ENCODE data around the gene SMYD3.
A peak's percentile ranks its signal among the peaks of the same experiment; 100 is the strongest.

SMYD3 gene

DNA sequence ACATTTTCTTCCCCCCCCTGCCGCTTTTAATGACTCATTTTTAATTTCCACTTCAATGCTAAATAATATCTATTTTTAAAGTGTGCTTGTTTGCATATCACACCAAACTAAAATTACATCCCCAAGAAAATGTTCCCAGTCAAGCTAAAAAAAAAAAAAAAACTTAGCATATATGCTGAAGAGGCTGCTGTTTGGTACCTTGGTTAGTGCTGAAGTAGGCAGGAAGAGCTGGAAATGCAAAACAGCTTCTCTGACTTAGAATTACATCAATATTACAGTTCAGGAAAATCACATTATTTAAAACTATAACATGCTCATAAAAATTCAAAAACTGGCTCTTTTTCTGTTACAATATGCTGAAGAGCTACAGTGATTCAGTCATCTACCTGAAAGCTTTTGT, 372.3 kb downstream of the SMYD3 start:
- DNase-seq = no peak

DNA sequence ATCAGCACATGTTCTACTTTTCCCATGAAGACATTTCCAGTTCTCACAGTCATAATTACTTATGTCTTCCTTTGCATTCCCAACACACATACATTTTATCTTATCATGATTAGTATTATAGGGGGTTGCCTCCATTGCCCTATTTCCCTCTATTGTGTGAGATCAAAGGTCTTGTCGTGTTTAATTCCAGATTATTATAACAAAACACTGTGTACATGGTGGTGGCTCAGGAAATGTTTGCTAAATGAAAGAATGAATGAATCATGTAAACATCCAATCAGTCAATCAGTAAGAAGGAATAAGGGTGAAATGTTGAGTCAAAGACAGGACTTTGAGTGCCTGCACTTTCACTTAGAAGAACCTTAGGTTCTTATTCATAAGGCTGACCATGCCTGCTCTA, 376.0 kb downstream of the SMYD3 start:
- no peak for DNase-seq

DNA sequence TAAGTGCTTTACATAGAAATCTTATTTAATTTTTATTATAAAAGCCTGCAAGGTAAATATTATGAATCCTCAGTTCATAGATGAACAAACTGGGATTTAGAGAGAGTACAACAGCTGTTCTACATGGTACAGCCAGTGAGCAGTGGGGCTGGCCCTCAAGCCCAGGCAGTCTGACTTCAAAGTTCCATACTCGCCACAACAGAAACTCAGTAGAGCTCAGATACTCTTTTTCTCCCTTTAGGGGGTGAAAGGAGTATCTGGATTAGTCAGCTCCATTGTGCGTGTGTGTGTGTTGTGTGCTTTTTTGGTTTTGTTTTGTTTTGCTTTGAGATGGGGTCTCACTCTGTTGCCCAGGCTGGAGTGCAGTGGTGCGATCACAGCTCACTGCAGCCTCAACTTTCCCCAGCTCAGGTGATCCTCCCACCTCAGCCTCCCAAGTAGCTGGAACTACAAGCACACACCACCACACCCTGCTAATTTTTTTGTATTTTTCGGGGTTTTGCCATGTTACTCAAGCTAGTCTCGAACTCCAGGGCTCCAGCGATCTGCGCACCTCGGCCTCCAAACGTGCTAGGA, 378.5 kb downstream of the SMYD3 start:
- DNase-seq = no peak

DNA sequence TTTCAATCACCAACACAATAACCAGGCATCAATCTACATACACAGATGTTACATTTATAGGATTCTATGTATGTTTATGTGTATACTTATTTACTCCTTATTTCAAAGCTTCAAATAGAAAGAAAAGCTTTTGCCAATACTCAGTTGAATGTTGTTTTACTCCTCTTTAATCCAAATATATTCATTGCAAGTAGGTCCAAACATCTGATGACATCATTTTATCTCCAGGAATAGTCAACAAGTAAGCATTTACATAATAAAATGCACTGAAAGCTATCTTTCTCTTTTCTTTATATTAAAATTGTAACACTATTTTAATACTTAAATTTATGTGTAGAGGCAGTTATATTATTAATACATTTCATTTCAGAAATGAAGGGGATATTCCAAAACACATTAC, 380.5 kb downstream of the SMYD3 start:
- no peak for DNase-seq

DNA sequence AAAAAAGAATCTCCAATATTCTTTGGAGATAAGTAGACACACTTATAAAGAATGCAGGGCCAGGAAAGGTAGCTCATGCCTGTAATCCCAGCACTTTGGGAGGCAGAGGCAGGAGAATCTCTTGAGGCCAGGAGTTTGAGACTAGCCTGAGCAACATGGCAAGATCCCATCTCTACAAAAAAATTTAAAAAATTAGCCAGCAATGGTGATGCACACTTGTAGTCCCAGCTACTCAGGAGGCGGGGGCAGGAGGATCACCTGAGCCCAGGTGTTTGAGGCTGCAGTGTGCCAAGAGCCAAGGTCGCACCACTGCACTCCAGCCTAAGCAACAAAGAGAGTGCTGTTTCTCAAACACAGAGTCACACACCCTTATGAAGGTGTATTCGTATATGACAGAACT, 385.0 kb downstream of the SMYD3 start:
- no peak for DNase-seq

DNA sequence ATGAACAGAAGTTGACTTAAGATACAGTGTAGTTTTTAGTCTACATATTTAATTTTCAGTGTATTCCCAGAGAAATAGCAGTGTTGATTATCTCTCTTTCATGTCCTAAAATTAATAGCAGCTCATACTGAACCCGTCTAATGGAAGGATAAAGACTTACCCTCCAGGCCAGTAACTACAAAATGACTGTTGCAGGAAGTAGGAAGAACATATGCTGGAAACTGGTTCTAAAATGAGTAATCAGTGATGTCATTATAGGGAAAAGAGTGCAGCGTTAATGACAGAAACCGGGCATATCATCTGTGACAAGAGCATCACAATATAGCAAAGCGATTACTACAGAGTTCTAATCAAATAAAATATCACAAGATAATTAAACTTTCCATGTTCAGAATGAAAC, 385.5 kb downstream of the SMYD3 start:
- DNase-seq = no peak

DNA sequence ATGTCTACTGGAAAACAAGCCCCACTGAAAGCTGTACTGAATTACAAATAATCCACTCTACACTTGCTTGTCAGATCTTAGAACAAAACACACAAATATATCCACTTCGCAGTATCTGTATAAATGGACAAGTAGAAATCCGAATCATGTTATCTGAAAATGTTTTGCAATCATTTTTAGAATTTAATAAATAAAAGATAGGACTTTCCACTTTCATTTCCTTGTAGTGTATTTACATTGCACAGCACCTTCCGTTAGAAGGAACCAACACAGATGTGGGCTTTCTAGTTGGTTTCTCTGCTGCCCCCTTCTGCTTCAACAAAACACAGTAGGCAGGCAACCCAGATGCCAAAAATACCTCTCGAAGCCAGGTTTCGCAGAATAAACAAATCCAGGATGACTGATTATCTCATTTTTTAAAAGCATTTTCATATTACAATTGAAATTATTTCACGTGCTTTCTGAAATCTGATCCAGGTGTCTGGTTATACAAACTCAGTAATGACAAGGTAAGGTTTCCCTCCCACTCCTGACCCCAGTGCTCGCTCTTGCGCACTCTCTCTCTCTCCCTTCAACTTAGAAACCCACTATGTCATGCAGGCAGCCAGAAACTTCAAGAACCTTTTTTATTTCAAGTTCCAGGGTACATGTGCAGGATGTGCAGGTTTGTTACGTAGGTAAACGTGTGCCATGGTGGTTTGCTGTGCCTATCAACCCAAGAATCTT, 389.9 kb downstream of the SMYD3 start:
- DNase-seq = peak; percentile 15

DNA sequence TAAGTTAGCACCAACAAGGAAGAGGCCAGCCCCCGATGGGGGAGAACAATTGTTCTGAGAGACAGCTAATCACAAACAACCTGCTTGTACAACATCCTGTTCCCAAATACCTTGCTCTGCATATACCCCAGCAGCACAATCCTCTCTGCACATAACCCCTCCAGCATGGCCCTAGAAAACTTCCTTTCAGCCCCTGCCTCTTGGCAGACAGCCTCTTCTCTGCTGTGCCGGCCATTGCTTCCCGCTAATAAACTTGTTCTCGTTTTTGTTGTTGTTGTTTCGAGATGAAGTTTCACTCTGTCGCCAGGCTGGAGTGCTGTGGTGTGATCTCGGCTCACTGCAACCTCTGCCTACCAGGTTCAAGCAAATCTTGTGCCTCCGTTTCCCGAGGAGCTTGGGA, 392.7 kb downstream of the SMYD3 start:
- DNase-seq = no peak

DNA sequence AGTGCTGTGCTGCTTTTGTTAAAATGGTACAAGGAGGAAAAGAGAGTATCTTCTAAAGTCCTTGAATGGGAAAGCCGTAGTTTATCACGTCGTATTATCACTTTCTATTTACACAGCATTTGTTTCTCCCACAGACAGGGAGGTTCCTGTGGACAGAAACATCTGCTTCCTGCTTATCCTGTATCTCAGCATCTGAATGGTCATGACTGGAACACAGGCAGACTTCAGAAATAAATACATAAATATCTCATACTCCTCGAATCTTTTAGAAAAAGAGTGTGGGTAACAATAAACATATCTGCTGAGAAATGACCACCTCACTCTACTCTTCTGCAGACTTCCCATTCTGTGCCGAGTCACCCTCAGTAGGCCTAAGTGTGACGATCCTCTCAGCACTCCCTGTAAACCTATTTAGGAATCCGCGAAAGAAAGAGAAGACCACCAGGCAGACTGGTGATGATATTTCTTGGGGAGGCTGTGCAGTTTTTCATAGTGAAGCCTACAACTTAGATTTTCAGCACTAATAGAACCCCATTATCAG, 393.5 kb downstream of the SMYD3 start:
- no peak for DNase-seq

DNA sequence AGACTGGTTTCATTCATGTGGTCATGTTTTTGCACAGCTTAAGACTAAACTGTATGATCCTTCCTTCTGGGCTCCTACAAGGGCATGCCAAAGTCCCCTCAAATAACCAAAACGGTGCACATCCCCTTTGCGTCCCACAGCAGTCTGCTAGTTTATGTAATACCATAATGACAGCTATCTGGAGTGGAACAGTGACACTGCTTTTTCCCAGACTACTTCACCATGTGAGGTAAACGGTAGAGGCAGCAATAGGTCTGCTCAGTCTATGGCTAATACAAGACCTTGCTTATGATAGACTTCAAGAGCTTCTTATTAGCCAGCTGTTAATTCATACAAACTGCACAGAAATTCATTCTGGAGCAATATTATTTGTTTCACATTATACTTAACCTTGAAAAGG, 395.5 kb downstream of the SMYD3 start:
- no peak for DNase-seq

DNA sequence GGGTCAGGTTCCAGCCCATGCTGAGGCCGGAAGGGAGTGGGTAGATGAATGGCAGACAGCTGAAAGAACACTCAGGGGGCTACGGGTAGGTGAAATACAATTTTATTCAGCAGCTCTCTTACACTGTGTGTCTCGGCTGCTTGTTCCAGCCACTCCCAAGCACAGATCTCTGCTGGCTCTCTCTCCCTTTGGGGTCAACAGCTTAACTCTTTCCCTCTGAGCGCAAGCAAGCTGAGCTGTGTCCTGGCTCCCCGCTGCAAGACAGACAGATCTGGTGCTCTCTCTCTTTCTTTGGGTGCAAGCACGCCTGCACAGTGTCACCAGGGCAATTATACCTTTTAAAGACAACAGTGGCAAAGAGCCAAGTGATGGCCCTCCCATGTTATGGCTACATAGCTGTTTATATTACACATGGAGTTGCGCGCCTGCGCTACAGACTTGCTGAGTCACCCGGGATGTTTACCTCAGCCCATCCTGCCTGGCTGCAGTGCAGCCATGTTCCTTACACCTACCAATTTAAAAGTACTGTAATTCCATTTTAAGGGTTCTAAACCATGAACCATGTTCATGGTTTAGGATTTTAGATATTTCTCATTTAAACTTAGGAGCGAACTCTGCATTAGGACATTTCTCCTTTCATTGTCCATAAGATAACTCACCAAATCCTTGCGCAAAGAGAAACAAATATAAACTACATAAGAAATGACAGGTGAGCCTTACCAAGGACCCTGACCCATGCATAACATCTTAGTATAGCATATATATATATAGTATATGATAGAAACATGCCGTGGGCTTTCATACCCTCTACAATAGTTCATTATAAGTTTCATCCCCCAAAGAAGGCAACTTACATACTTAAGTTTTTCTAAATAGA, 396.5 kb downstream of the SMYD3 start:
- DNase-seq = no peak

DNA sequence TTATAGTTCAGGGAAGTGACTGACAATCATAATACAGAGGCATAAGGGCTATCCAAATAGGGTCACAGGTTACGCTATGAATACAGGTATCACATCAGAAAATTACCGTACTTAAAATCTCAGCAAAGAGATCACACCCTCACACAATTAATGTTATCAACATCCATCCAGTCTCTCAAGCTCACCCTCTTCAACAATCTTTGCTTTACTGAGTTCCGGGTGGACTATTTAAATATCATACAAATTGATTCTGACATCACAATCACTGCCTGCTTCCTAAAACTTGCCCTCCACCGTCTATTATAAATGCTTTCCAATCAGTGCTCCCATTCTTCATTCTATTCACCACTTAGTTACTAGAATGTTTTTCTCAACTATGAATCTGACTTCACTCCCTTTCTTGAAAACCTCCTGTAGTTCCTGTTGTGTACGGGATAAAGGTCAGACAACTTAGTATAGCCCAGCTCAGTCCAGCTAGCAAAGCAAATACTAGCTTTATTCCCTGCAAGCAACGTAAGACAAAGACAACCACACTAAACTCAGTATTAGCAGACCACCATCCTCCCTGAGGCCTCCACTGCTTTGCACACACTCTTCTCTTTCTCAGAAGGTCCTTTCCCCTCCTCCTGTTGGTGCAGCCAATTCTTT, 398.7 kb downstream of the SMYD3 start:
- DNase-seq = no peak

DNA sequence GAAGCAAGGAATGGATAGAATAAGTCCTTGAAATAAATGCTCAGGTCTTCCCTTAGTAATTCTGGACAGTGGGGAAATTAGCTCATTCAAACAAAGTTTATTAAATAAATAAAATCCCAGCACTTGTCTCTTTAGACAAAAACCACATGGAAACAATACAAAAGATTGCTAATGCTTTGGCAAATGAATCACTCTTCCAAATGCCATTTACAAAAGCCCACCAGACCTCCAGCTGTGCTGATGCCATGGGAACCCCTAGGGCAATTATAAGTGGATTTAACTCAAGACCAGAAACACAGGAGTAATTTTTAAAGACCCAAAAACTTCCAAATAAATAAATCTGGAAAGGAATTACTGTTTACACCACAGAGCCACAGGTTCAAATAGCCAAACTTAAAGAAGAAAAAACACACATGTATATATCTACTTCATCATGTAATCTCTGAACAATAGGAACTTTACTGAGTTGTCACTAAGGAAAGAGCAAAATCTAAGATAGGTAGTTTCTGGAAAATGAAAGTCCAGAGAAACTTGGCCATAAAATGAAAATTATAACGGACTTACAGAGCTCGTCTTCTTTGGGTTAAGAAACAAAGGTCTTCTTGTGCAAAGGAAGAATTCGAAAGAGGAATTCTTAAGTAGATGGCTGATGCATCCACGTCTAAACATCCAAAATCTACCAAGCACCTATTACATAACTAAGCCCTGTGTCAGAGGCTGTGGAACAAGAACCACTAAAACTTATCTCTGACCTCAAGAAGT, 399.4 kb downstream of the SMYD3 start:
- DNase-seq = no peak

DNA sequence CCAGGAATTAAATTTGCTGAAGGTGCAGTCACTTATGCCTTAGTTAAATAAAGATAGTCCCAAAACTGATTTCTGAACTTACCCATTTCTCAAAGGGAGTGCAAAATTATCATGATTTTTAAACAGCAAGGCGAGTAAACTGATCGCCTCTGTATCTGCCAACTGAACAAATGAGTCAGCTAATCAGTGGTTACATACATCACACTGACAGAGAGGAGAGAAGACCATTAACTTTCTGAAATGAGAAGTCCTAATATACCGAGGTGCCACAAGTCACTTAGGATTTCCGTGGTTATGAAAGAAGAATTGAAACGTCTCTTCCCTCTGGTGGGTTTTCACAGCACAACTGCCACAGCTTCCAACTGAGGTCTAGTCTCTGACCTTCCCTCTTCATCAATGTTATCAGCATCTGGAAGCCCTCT, 400.7 kb downstream of the SMYD3 start:
- DNase-seq = no peak

DNA sequence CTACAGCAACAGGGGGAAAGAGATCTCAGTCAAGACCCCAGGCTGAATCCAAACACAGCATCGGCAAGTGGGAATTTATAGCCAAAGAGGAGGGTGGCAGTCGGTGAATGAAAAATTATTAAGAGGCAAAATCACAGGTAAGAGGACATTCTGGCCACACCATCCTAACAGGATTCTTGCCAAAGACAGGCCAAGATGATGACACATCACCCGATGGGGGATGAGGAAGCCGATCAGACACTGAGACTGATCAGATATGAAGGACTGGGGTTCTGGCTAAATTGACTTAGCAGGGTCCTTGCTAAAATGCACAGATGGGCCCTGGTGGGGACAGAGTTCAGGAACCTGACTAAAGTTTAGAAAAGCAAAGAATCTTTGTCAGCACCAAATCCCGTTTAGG, 402.2 kb downstream of the SMYD3 start:
- no peak for DNase-seq

DNA sequence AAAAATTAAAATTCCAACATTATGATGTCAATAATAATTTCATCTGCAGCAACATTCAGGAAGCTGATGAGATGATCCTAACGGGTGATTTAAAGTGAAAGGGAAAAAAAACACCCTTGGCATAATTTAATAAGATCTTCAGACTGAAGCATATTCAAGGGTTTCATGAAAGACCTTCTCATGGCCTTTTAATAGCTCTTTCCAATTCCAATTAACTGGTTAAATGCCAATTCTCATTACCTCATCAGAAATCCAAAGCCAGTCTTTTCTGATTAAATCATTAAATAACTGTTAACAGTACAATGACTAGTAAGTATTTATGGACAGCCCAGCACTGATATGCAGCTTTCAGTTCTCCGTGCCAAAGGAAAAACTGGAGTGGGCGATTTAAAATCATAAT, 407.5 kb downstream of the SMYD3 start:
- no peak for DNase-seq

DNA sequence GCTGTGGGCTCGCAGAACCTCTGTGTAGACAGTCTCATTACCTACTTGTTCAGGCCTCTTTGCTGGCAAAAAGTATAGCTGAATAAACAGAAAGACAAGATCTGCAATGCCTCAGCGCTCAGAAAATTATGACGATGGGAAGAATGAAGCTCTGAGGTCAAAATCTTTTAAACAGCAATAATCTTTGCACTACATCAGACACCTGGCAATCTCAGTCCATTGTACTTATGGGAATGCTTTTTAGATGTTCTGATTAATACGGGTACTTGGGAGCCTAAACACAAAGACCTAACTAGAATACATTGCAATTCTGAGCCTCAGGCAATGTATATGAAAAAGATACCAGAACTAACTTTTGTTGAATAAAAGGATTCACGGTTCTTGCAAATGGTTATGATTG, 410.7 kb downstream of the SMYD3 start:
- DNase-seq = no peak

DNA sequence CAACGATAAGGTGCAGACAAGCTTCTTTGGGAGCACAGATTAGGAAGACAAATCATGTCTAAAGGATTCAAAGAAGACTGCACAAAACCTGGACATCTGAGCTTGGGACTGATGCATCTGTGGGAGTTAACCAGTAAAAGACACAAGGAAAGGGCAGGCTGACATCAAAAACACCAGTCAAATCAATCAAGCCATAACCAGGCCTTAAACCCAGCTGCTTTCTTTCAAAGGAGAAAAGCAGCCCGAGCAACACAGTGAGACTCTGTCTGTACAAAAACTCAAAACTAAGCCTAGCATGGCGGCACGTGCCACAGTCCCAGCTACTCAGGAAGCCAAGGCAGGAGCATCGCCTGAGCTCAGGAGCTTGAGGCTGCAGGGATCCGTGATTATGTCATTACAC, 411.6 kb downstream of the SMYD3 start:
- DNase-seq = no peak

DNA sequence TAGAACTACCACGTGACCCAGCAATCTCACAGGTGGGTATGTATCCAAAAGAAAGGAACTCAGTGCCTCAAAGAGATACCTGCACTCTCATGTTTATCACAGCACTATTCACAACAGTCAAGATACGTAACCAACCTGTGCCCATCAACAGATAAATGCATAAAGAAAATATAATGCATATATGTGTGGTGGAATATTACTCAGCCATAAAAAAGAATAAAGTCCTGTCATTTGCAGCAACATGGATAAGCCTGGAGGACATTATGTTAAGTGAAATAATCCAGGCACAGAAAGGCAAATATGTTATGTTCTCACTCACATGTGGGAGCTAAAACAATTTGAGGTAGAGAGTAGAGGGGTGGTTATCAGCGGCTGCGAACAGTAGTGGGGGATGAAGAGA, 413.8 kb downstream of the SMYD3 start:
- no peak for DNase-seq

DNA sequence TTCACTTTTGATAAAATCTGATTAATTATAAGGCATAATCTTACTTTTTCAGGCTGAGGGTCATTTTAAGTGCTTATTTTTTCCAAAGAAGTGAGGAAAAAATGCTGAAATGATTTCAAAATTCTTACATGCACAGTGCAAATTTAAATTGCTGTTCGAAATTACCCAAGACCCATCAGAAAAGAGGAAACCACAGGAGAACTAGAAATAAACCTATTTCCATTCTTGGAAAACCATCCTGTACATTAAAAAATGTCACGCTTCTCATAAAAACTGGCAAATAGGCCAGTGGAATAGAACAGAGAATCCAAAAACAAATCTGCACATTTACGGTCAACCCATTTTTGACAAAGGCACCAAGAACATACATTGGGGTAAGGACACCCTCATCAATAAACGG, 414.9 kb downstream of the SMYD3 start:
- DNase-seq = no peak

DNA sequence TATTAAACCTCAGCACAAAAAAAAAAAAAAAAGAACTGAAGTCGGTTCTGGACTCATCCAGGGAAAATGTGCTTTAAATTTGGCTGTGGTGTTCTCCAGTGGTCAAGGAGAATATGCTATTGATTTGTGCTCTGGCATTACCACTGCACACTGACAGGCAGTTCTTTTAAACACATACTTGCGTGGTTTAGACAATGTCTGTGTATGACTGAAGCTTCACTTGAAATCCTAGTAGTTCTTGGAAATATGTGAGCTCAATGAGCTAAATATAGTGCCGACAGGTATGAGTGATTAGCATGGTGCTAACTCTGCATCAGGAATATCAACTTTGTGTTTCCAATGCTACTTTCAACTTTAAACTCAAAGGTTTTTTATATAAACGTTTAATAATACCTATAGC, 415.6 kb downstream of the SMYD3 start:
- no peak for DNase-seq

DNA sequence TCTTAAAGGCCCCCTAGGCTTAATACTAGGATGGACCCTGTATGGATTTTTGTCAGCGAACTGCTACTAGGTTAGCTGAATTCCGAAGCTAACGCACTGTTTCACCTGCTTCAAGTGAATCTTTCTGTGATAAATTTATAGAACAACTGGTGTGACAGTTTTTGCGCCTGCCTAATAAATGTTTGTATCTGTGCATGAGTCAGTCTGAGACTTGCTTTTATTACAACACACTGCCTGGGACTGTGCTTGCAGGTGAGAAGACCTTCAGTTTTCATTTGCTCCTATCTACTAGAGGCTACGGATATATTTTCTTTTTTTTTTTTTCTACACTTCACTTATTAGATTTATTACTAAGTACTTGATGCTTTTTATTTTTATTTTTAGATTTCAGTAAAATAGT, 420.9 kb downstream of the SMYD3 start:
- no peak for DNase-seq

DNA sequence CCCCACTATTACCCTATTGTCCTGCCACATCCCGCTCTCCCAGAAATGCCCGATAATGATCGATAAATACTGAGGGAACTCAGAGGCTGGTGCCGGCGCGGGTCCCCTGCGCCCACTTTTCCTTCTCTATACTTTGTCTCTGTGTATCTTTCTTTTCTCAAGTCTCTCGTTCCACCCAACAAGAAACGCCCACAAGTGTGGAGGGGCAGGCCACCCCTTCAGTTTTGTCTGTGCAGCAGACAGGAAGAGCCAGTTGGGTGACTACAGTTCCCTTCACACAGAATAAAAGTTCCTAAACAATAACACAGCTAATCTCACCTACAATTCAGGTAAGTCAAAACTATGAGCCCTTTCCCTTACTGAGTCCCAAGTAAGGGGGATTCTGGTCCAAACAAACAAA, 423.7 kb downstream of the SMYD3 start:
- DNase-seq = no peak

All from activated CD8-positive, alpha-beta memory T cell treated with anti-CD3 and anti-CD28 coated beads, Interleukin-2, amount 50 U/mL, for 4 hours (primary cell).